NCI-H1092 (cell line): Measurements from ENCODE around the gene CELF6.

Experiments used
- DNase-seq: peaks from one replicate; lab custom pipeline; 2025; lab: John Stamatoyannopoulos, UW

The CELF6 gene

GRCh38 chr15:72319985-72320671 is at the start of gene CELF6:
CELF6 (minus strand) TSS chr15:72320157; CDS start chr15:72319874, 283 bp downstream.
- DNase-seq = peak; percentile 85

GRCh38 chr15:72368899-72369298 is 48.9 kb upstream of the CELF6 start:
- no peak for DNase-seq

DNA sequence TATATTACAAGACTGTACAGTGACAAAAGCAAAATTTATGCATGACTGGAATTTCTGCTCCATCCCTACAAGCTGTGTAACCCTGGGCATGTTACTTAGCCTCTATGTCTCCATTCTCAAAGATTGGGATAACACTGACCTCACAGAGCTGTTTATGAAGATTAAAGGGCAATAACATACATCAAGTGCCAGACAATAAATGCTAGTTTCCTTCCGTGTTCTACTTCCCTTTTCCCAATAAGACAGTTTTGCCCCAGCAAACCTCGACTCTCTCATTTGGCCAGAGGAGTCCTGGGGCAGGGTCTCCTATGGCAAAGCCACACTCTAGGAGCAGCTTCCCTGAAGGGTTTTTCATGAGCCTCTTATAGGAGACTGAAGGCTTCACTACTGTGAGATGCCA is 48.4 kb upstream of the CELF6 start:
- no peak for DNase-seq

GRCh38 chr15:72365844-72366243 is 45.9 kb upstream of the CELF6 start:
- DNase-seq = no peak

- DNase-seq = no peak
Observed at GRCh38 chr15:72361176-72361575, 41.2 kb upstream of the CELF6 start.

GRCh38 chr15:72358650-72359171 is 38.8 kb upstream of the CELF6 start:
- no peak for DNase-seq

GRCh38 chr15:72358121-72358520 is 38.2 kb upstream of the CELF6 start:
- no peak for DNase-seq

GRCh38 chr15:72354496-72354895 is 34.5 kb upstream of the CELF6 start:
- DNase-seq = no peak

DNA sequence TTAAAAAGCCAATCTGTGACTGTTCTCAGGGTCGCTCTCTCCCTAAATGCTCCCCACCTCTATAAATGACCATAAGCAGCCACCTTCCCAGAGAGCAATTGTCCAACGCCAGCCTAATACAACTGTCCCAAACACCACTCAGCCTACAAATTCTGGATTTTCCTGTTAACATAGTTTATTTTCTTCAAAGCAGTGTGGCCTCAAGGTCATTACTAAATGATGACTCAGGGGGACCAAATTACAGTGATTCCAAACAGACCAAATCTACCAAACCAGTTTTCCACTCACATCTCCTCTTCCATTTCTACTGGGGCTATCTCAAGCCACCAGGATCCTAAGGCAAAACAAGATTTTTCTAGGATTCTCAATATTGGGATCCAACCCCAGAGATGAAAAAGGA is 33.3 kb upstream of the CELF6 start:
- no peak for DNase-seq

DNA sequence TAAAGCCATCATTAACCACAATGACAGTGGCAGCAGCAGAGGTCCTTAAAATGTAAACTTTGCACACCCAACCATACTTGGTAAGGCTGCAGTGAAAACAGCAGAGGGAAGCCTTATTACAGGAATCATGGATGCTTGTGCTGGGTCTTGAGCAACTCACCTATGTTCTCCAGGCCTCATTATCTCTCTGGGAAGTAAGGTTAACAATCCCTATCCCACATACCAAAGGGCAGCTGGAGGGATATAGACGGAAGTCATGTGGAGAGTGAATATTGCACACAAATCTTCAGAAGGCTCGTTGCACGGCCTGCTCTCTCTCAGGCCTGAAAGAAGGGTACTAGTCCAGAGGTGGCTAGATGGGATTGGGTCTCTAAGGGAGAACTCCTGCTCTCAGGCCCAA is 25.8 kb upstream of the CELF6 start:
- no peak for DNase-seq

DNA sequence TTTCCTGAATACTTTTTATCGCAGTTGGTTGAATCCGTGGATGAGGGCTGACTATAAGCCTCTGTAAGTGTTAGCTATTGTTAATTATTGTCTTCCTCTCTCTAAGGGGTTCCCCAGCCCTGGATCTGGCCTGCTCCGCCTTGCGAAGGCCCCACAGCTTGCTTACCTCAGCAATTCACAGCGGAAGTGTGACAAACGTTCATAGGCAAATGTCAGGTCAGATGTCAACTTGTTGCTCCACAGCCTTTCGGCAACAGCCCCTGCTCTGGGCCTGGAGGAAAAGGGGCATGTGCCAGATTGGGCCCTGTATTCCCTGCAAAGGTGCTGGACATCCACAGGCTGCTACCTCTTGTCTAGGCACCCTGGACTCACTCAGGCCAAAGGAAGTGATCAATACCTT is 25.3 kb upstream of the CELF6 start:
- no peak for DNase-seq

DNA sequence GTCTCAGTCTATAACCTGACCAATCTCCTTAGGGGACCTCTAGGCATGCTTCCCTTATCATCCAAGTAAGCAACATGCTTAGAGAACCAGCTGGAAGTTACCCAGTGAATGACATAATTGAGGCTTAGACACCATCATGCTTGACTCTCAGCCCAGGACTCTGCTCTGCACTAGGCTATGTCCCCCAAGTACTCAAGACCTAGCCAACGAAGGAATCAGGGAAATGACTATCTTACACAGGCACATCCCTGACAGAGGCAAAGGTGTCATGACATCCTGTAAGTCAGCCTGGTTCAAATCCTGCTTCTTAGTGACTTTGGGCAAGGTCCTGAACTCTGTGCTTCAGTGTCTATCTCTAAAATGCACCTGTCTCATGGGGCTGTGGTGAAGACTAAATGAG is 24.6 kb upstream of the CELF6 start:
- no peak for DNase-seq

DNA sequence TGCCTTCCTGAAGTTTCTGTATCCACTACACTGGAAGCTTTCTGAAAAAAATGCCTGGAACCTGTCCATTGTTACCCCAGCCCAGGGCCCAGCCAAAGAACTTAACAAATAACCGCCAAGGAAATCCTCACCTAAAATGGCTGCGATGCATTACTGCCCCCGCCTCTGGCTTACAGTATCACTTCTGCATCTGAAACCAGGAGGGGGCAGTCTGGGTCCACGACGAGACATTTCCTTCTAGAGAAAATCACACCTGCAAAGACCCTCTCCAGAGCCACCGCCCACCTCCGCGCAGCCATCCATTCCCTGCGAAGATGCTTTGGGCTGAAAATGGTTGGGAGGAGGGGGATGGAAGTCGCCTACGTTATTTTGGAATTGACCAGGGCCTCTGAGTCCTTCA is 22.4 kb upstream of the CELF6 start:
- no peak for DNase-seq

DNA sequence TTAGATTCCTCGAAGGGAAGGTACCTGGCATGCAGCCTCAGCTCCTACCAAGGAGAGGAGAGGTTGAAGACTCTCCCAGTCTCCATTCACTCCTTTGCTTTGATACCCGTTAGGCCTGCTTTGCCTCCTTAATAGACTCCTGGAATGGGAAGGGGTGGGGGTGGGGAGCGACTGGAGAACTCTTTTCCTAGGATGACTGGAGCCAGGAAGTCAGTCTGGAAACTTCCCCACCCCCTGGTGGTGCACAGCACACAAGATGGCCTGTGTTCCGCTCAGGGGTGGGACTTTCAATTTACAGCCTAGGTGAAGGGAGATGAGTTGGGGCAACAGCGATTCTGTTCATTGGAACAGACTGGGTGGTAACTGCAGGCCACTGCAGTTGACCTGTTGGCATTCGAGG is 21.4 kb upstream of the CELF6 start:
- no peak for DNase-seq

- no peak for DNase-seq
Observed at GRCh38 chr15:72340366-72340765, 20.4 kb upstream of the CELF6 start.

DNA sequence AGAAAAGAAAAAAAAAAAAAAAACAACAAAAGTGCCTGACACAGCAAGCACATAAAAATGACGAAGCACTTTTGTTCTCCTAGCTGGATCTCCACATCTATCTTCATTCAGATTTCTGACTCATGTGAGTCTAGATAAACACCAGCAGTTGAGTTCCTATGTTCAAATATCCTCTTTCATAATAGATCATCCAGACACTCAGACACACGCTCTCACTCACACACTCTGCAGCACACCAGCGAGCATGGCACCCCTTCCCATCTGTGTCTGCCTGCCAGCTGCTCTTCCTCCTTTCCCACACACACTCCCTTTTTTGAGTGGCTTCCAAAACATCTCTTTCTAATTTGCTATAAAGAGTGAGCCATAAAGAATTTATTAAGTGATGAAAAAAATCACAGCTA is 19.8 kb upstream of the CELF6 start:
- no peak for DNase-seq

GRCh38 chr15:72338617-72339321 is 18.8 kb upstream of the CELF6 start:
- no peak for DNase-seq

DNA sequence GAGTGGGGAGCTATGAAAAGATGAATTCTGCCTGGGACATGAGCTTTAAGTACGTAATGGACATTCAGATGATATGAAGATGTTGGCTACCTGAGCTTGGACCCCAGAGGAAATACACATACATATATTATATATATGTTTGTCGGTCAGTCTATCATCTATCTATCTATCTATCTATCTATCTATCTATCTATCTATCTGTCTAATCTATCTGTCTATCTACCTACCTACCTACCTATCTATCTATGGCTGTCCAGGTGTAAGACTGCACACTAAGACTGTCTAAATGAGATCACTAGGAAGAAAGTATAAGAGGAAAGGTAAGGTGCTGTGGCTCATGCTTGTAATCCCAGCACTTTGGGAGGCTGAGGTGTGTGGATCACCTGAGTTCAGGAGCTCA is 18.2 kb upstream of the CELF6 start:
- no peak for DNase-seq

- no peak for DNase-seq
Observed at GRCh38 chr15:72334842-72335241, 14.9 kb upstream of the CELF6 start.

- no peak for DNase-seq
Observed at GRCh38 chr15:72331021-72331420, 11.1 kb upstream of the CELF6 start.

GRCh38 chr15:72323752-72324151 is 3.8 kb upstream of the CELF6 start:
- no peak for DNase-seq

- no peak for DNase-seq
Observed at GRCh38 chr15:72319360-72319984, 485 bp downstream of the CELF6 start.

DNA sequence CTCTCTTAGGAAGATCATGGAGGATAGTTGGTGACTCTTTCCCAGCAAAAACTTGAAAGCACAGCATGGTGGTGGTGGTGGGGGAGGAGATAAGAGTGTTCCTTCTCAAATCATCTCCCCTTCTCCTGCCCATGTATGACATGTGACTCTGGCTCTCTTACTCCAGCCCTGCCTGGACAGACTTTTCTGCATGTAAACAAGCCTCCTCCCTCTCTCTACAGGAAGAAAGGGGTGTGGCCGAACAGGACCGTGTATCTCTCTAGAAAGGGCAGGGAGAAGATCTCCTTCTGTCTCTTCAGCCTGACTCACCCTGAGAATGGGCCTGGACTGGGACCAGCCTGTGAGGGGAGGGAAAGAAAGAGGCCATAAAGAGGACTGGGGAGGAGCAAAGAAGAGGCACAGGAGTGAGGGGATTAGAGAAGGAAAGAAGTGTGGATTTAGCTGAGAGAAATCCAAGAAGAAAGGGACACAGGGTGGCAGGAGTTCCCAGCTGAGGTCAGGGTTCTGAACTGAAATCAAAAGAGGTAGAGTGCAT is 1.5 kb downstream of the CELF6 start:
- no peak for DNase-seq
